Measurements from ENCODE around the gene B4GALT2. TPM values are rescaled to one million over a fixed set of nuclear protein-coding genes. Genes with fewer than 3 reads are reported as not detected.

The B4GALT2 gene
- total RNA-seq, 1 experiment from 2014 or later = 76.8 TPM

DNA sequence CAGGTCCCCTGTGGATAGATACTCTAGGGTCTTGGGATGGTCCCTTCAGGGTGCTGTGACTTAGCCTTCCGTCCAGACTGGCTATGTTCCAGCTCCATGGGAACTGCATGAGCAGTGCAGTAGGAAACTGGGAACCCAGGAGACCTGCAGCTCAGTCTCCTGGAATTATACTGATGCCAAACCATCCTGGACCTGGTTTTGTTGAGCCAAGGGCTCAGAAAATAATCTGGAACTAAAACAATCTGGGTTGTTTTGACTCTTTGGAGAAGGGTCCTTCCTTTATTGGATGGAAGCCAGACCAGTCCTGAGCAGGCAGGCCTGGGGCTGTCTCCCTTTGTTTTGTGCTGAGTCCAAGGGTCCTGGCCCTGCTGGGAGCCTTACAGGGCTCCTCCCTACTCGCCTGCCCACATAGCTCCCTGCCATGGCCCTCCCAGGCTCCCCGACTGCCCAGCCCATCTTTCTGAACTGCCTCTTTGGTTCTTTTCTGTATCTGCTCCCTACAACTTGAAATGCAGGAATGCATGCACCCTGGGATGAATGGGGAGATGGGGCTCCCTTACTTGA lies 31.1 kb upstream of the B4GALT2 start:
- peaks cover 11% of the 10 kb centered on the region for H3K79me2 ChIP-seq (ENCODE audit: insufficient read depth, low read length)
- ATAC-seq = no peak
- POLR2A ChIA-PET = interaction anchor here (1.3 kb wide), 1 partner anchor 17 kb away, joined by 3 read pairs; no protein-coding TSS in a partner anchor

More for the DNA sequence above, 31.1 kb upstream of the B4GALT2 start:
- BruUV-seq (replicated peaks) = no TSS peak
- H3K4me1 ChIP-seq (ENCODE audit: control insufficient read depth in 1 of 2, insufficient read depth in 2 of 2, low read length in 2 of 2) = peaks cover 10 to 23% of the 10 kb centered on the region in 2 experiments; a peak in 3 of 4 replicates
- intact Hi-C loops (cut with micrococcal nuclease) = no loop called here
- H3K4me2 ChIP-seq (ENCODE audit: low read length) = peak overlapping the region; percentile 96
- 0 out of 4 replicates have a peak, but pooled peaks cover 0 to 3% of the 10 kb centered on the region in 2 experiments for H3K36me3 ChIP-seq (ENCODE audit: control insufficient read depth in 1 of 2, insufficient read depth in 2 of 2, low read length in 2 of 2)
- CTCF ChIA-PET = interaction anchor here (3.3 to 9.8 kb wide), 2 partner anchors 15 to 184 kb away, joined by 24 to 130 read pairs; partner anchors contain the start of gene ARTN
- H3K9ac ChIP-seq (ENCODE audit: low read length) = peak overlapping the region; percentile 76
- no peak for DNase-seq (ENCODE audit: low read depth, low spot score)
- RAD21 ChIA-PET (ENCODE audit: low non-redundant PET in 1 of 2, low total read pairs in 2 of 2, uncharacterized antibody in 2 of 2, unreplicated experiment in 2 of 2) = no interaction called here
- no peak overlapping the region for H2AFZ ChIP-seq (ENCODE audit: low read depth, low read length, poor library complexity, severe bottlenecking)
- H4K20me1 ChIP-seq (ENCODE audit: insufficient read depth) = no peaks in the 10 kb centered on the region
- H3K27me3 ChIP-seq (ENCODE audit: insufficient read depth, low read length) = no peaks in the 10 kb centered on the region
- TF ChIP-seq MAX (IDR thresholded peaks at IDR 0.05) (no peak), FOSL1 (IDR thresholded peaks at IDR 0.05; ENCODE audit: low read depth) (no peak), REST (IDR thresholded peaks at IDR 0.05; ENCODE audit: low read depth) (no peak), ZBTB33 (IDR thresholded peaks at IDR 0.05; ENCODE audit: extremely low read depth, insufficient replicate concordance, low read length) (no peak), ELF1 (IDR thresholded peaks at IDR 0.05; ENCODE audit: borderline replicate concordance, low read depth) (no peak), EZH2 (IDR thresholded peaks at IDR 0.05) (no peak), SP1 (IDR thresholded peaks at IDR 0.05; ENCODE audit: low read depth) (no peak), CTCF (IDR thresholded peaks at IDR 0.05 in 2 of 3, conservative IDR thresholded peaks at IDR 0.05 in 1 of 3; ENCODE audit: borderline replicate concordance in 1 of 3, insufficient read depth in 1 of 3, low read depth in 2 of 3, low read length in 2 of 3) (no peak)
- TF ChIP-seq, protein P1, sequence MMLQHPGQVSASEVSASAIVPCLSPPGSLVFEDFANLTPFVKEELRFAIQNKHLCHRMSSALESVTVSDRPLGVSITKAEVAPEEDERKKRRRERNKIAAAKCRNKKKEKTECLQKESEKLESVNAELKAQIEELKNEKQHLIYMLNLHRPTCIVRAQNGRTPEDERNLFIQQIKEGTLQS (IDR thresholded peaks at IDR 0.05) = no peak
- peak overlapping the region; percentile 77 to 97 for H3K4me3 ChIP-seq (replicated peaks in 1 of 2; ENCODE audit: low read depth in 1 of 2, low read length in 2 of 2)
- H3K9me3 ChIP-seq (ENCODE audit: control insufficient read depth in 1 of 2, insufficient read depth in 1 of 2, low read depth in 1 of 2, low read length in 2 of 2) = no peaks in the 10 kb centered on the region
- H3K27ac ChIP-seq (ENCODE audit: low read depth, low read length) = peak overlapping the region; percentile 88; the same call in 1 of the 2 replicates
- H3K9me2 ChIP-seq (ENCODE audit: insufficient read depth) = no peaks in the 10 kb centered on the region

All from HCT116 (cell line).